GM21737 (cell line): ENCODE results near the gene SMARCA4.

Experiments used
- ATAC-seq: cut with Tn5 transposase; IDR thresholded peaks from one replicate; pipeline ENCODE4 v1.9.1; 2021; ENCODE audit warnings: mild to moderate bottlenecking, moderate library complexity; ENCODE audit not compliant: unreplicated experiment

SMARCA4 gene

GRCh38 chr19:10960314-10961072 is at the start of gene SMARCA4:
SMARCA4 (plus strand) TSS chr19:10961030; CDS start chr19:10984152, 23,122 bp downstream.
- ATAC-seq = peak; percentile 73

- ATAC-seq = no peak
These were observed 49.1 kb upstream of the SMARCA4 start for GRCh38 chr19:10911579-10912363.

DNA sequence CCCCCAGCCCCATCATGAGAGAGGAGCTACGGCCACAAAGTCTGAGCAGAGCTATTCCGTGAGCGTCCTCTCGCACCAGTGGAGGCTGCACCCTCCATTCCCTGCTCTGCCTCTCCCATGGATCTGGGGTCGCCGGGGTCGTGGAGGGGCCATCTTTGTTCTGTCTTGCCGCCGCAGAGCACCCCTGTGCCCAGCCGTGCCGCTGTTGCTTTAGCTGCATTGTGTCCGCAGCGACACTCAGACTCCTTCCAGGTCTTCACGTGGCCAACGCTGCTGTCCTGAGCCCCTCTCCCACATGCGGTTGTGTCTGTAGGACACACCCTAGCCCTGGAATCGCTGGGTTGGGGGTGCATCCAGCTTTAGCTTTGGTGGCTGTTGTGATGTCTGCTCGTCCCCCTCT is 48.2 kb upstream of the SMARCA4 start:
- no peak for ATAC-seq

DNA sequence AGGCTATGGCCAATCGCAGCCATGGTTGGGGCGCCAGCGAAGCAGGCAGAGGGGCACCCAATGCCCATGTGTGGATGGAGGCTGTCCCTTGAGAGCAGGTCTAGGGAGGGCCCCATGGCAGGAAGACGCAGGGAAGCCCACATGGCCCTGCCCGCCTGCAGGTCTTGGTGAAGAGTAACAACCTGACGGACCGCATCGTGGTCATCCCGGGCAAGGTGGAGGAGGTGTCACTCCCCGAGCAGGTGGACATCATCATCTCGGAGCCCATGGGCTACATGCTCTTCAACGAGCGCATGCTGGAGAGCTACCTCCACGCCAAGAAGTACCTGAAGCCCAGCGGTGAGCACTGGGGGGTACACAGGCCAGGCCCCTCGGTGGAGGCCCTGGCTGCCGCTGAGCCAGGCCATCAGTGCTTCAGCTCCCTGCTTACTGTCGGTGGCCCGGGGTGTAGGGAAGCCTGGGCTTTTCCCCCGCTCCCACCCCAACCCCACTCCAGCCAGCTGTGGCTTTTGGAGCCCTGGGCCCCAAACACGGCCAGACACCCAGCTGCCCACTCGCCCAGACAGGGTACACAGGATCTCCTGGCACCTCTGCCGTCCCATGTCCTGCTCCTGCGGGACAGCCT is 47.0 kb upstream of the SMARCA4 start:
- ATAC-seq = no peak

DNA sequence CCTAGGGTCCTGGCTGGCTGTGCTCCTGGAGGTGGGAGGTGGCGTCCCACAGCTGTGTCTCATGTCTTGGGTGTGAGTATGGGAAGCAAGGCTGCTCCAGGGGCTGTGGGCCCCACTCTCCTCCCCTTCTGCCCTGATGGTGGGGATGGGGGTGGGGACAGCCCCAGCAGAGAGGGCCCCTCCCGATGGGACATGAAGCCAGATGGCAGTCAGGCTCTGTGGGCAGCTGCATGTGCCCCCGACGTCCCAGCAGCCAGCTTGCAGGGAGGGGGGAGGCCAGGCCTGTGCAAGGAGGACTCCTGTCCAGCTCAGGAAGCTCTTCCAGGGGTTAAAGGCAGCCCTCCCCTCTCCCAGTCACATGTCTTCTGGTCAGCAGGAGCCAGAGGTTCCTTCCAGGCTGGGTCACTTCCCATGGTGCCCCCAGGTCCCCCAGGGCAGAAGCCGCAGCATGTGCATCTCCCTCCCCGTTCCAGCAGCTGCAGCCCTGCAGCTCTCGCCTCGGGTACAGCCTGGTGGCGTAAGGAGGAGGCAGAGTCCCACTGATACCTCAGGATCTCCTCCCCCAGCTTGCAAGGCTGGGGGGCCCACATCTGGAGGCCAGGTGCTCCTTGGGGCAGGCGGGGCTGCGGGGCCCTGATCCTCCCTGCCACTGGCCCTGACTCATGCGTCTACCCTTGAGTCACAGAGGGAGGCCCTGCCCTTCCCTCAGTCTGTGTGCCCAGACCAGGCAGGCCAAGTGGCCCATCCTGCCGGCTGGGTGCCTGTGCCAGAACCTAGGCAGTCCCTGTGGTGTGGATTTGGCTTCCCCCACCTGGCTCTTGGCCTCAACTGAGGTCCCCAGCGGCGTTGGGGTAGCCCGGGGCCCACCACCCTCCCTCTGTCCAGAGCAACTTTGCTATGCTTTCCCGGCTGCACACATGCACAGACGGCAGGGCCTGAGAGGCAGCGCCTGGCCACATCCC is 45.4 kb upstream of the SMARCA4 start:
- ATAC-seq = no peak

DNA sequence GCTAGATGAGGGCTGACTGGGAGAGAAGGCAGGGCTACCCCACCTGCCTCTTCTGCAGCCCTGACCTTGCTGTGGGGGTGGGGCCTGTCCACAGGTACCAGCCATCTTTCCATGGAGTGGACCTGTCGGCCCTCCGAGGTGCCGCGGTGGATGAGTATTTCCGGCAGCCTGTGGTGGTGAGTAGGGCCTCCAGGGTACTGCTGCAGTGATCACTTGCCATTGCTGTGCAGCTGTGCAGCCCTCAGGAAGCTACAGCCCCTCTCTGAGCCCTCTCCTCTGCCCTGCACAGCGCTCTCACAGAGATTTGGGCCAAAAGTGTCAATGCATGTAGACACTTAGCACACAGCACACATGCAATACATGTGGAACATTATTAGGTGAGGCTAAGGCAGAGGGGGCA is 44.2 kb upstream of the SMARCA4 start:
- no peak for ATAC-seq

DNA sequence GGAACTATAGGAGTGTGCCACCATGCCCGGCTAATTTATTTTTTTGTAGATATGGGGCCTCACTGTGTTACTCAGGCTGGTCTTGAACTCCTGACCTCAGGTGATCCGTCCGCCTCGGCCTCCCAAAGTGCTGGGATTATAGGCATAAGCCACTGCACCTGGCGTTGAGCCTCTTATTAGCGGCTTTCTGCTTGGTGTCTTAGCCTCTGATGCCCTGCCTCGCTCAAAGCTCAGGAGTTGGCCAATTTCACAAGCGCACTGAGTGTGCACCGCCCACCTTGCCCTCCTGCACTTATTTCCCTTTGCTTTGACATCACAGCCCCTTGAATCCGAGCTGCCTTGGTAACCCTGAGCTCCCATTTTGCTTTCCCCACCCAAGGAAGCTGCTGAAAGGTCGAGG is 42.5 kb upstream of the SMARCA4 start:
- no peak for ATAC-seq

GRCh38 chr19:10919352-10920287 is 41.2 kb upstream of the SMARCA4 start:
- no peak for ATAC-seq

GRCh38 chr19:10920288-10920655 is 40.6 kb upstream of the SMARCA4 start:
- no peak for ATAC-seq

GRCh38 chr19:10920781-10921180 is 40.0 kb upstream of the SMARCA4 start:
- no peak for ATAC-seq

GRCh38 chr19:10921199-10921909 is 39.5 kb upstream of the SMARCA4 start:
- ATAC-seq = no peak

DNA sequence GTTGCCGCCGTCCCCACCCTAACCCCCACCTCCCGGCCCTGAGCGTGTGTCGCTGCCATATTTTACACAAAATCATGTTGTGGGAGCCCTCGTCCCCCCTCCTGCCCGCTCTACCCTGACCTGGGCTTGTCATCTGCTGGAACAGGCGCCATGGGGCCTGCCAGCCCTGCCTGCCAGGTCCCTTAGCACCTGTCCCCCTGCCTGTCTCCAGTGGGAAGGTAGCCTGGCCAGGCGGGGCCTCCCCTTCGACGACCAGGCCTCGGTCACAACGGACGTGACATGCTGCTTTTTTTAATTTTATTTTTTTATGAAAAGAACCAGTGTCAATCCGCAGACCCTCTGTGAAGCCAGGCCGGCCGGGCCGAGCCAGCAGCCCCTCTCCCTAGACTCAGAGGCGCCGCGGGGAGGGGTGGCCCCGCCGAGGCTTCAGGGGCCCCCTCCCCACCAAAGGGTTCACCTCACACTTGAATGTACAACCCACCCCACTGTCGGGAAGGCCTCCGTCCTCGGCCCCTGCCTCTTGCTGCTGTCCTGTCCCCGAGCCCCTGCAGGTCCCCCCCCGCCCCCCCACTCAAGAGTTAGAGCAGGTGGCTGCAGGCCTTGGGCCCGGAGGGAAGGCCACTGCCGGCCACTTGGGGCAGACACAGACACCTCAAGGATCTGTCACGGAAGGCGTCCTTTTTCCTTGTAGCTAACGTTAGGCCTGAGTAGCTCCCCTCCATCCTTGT is 38.8 kb upstream of the SMARCA4 start:
- no peak for ATAC-seq

- no peak for ATAC-seq
These were observed 38.2 kb upstream of the SMARCA4 start for GRCh38 chr19:10922638-10923014.

- no peak for ATAC-seq
These were observed 37.3 kb upstream of the SMARCA4 start for GRCh38 chr19:10923260-10924112.

GRCh38 chr19:10924597-10924996 is 36.2 kb upstream of the SMARCA4 start:
- ATAC-seq = no peak

GRCh38 chr19:10927730-10928562 is 32.9 kb upstream of the SMARCA4 start:
- ATAC-seq = no peak
